ENCODE data around the gene ZSCAN10.

DNA sequence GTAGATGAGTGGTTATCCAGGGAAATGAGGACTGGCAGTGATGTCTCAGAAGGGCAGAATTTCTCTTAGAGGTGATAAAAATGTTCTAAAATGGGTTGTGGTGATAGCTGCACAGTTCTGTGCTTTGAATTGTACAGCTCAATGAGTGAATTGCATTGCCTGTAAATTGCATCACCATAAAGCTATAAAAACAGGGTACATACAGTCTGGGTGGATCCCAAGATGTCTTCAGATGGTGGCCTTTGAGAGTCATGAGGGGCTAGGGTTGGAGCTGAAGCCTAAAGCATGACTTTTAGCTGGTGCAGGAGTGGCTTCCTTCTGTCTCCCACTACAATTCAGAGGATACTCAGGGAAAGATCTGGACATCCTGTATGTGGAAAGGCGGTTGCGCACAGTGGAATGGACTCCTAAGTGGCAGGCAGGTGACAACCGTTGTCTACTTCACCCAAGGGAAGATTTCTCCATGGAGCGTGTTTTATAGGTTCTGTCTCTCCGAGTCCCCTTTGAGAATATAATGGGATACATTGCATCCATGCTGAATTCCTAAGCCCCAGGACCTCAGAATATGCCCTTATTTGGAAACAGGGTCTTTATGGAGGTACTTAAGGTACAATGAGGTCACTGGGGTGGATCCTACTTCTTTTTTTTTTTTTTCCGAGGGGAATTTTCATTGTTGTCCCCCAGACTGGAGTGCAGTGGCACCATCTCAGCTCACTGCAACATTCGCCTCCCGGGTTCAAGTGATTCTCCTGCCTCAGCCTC is 35.3 kb downstream of the ZSCAN10 start:
- TF ChIP-seq, protein P1, sequence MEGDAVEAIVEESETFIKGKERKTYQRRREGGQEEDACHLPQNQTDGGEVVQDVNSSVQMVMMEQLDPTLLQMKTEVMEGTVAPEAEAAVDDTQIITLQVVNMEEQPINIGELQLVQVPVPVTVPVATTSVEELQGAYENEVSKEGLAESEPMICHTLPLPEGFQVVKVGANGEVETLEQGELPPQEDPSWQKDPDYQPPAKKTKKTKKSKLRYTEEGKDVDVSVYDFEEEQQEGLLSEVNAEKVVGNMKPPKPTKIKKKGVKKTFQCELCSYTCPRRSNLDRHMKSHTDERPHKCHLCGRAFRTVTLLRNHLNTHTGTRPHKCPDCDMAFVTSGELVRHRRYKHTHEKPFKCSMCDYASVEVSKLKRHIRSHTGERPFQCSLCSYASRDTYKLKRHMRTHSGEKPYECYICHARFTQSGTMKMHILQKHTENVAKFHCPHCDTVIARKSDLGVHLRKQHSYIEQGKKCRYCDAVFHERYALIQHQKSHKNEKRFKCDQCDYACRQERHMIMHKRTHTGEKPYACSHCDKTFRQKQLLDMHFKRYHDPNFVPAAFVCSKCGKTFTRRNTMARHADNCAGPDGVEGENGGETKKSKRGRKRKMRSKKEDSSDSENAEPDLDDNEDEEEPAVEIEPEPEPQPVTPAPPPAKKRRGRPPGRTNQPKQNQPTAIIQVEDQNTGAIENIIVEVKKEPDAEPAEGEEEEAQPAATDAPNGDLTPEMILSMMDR (IDR thresholded peaks at IDR 0.05): no peak
- TF ChIP-seq POLR2A (IDR thresholded peaks at IDR 0.05) (no peak), POLR2AphosphoS5 (IDR thresholded peaks at IDR 0.05) (no peak), EP300 (IDR thresholded peaks at IDR 0.05) (no peak)

All from gastroesophageal sphincter (tissue), 3 donors.